Loucy (cell line): Measurements from ENCODE around the gene TAF11L3.
"Not testable (repeated sequence)": the region's sequence is repeated elsewhere in the genome, so short reads cannot be mapped to it uniquely, and the experiment has no call there.

Source experiments
- EZH2phosphoT487 ChIP-seq: fragments of 200-600 bp; IDR thresholded peaks from 2 replicates; pipeline ENCODE4 v1.6.1; 2018; ENCODE audit warnings: antibody characterized with exemption, mild to moderate bottlenecking, moderate library complexity, borderline replicate concordance
- TF ChIP-seq, protein P1 (sequence below): fragments of 200-600 bp; sonication (generic); conservative IDR thresholded peaks from 2 replicates; pipeline ENCODE4 v1.5.1; 2014; ENCODE audit warnings: mild to moderate bottlenecking, antibody characterized with exemption, low read length

- TF ChIP-seq, protein P1, sequence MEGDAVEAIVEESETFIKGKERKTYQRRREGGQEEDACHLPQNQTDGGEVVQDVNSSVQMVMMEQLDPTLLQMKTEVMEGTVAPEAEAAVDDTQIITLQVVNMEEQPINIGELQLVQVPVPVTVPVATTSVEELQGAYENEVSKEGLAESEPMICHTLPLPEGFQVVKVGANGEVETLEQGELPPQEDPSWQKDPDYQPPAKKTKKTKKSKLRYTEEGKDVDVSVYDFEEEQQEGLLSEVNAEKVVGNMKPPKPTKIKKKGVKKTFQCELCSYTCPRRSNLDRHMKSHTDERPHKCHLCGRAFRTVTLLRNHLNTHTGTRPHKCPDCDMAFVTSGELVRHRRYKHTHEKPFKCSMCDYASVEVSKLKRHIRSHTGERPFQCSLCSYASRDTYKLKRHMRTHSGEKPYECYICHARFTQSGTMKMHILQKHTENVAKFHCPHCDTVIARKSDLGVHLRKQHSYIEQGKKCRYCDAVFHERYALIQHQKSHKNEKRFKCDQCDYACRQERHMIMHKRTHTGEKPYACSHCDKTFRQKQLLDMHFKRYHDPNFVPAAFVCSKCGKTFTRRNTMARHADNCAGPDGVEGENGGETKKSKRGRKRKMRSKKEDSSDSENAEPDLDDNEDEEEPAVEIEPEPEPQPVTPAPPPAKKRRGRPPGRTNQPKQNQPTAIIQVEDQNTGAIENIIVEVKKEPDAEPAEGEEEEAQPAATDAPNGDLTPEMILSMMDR, result not testable (repeated sequence)
- TF ChIP-seq EZH2phosphoT487, result not testable (repeated sequence)
These were observed 3.3 kb downstream of the TAF11L3 start, which contains the start of gene TAF11L4 for GRCh38 chr5:17521501-17521900.
